Chondrocyte (in vitro differentiated cells): Measurements from ENCODE around the gene COL4A2. TPM values are rescaled to one million over a fixed set of nuclear protein-coding genes. Genes with fewer than 3 reads are reported as not detected.
A peak's percentile ranks its signal among the peaks of the same experiment; 100 is the strongest.

Source experiments
- DNase-seq: peaks from one replicate; pipeline ENCODE4 v3.0.0; 2021; ENCODE audit warnings: mixed read lengths, low spot score
- H3K27ac Mint-ChIP-seq: one replicate; pipeline ENCODE4 v1.8.0; 2021; ENCODE audit warnings: mild to moderate bottlenecking, moderate library complexity, mixed read lengths; ENCODE audit not compliant: unreplicated experiment
- H3K27me3 Mint-ChIP-seq: 2 replicates; pipeline ENCODE4 v1.8.0; 2021; ENCODE audit warnings: low read depth, mixed read lengths
- H3K36me3 Mint-ChIP-seq: 2 replicates; pipeline ENCODE4 v1.8.0; 2021; ENCODE audit warnings: low read depth, mixed read lengths
- H3K4me1 Mint-ChIP-seq: 2 replicates; pipeline ENCODE4 v1.8.0; 2021; ENCODE audit warnings: low read depth, mild to moderate bottlenecking, mixed read lengths
- H3K4me3 Mint-ChIP-seq: one replicate; pipeline ENCODE4 v1.8.0; 2021; ENCODE audit warnings: mild to moderate bottlenecking, moderate library complexity, mixed read lengths; ENCODE audit not compliant: unreplicated experiment
- H3K9me3 Mint-ChIP-seq: 2 replicates; pipeline ENCODE4 v1.8.0; 2021; ENCODE audit warnings: low read depth, mixed read lengths
- total RNA-seq: library from RNA; stranded (reverse); gene quantifications from 3 replicates; pipeline ENCODE4 v1.2.1, GENCODE V29; 2021
- TF ChIP-seq, protein P1 (sequence below): fragments of 200-600 bp; sonication (generic); IDR thresholded peaks from 2 replicates; pipeline ENCODE4 v1.5.0; 2021; ENCODE audit warnings: antibody characterized with exemption, mild to moderate bottlenecking, moderate library complexity

Gene COL4A2
- total RNA-seq, 1 donor from 2014 or later = 2,366 TPM

DNA sequence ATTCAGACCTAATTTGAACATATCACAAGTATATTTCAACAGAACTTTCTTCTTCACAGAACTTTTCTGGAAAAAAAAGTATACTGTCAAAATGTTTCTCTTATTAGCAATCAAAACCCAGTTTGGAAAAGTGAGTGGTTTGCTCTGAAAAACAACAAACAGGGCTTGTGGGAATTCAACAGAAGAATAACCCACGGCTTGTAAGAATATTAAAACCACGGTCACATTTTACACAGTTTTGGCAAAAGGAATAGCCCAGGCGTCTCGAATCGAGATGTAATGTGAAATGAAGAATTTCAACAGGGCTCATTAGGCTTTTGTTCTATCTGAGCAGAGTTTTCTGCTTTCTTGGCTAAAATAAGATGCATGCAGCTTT lies 70.7 kb downstream of the COL4A2 start:
- no peaks in the 10 kb centered on the region for H3K9me3 Mint-ChIP-seq
- H3K27ac Mint-ChIP-seq = peak overlapping the region; percentile 83
- no peak for DNase-seq
- TF ChIP-seq, protein P1, sequence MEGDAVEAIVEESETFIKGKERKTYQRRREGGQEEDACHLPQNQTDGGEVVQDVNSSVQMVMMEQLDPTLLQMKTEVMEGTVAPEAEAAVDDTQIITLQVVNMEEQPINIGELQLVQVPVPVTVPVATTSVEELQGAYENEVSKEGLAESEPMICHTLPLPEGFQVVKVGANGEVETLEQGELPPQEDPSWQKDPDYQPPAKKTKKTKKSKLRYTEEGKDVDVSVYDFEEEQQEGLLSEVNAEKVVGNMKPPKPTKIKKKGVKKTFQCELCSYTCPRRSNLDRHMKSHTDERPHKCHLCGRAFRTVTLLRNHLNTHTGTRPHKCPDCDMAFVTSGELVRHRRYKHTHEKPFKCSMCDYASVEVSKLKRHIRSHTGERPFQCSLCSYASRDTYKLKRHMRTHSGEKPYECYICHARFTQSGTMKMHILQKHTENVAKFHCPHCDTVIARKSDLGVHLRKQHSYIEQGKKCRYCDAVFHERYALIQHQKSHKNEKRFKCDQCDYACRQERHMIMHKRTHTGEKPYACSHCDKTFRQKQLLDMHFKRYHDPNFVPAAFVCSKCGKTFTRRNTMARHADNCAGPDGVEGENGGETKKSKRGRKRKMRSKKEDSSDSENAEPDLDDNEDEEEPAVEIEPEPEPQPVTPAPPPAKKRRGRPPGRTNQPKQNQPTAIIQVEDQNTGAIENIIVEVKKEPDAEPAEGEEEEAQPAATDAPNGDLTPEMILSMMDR = no peak
- H3K36me3 Mint-ChIP-seq = peaks cover 24% of the 10 kb centered on the region
- H3K4me3 Mint-ChIP-seq = no peak overlapping the region
- peaks cover 94% of the 10 kb centered on the region for H3K4me1 Mint-ChIP-seq
- H3K27me3 Mint-ChIP-seq = no peaks in the 10 kb centered on the region

DNA sequence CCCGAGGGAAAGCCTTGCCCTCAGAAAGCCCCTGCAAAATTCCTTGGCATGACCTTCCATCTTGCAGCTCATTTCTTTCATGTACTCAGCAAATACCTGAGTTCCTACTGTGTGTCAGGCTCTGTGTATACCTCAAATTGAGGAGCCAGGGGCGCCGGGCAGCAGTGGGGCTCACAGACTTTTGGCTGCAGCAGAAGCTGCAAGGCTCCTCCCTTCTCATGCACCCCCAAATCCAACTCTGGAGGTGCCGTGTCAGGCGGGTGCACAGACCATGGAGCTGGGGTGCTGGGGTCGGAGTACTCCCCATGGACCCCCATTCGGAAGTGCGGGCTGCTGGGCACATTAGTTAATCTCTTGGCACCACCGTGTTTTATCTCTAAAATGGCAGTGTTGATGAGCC lies 72.3 kb downstream of the COL4A2 start:
- DNase-seq = no peak
- Mint-ChIP-seq H3K27me3 (no peaks in the 10 kb centered on the region), H3K4me3 (no peak overlapping the region), H3K4me1 (peaks cover 84% of the 10 kb centered on the region), H3K27ac (peak overlapping the region; percentile 91), H3K36me3 (peaks cover 27% of the 10 kb centered on the region), H3K9me3 (no peaks in the 10 kb centered on the region)
- TF ChIP-seq, protein P1 = no peak

- TF ChIP-seq, protein P1 = peak; percentile 8
- Mint-ChIP-seq H3K36me3 (peaks cover 30% of the 10 kb centered on the region), H3K9me3 (no peaks in the 10 kb centered on the region)
Observed at GRCh38 chr13:110379905-110380341, 72.8 kb downstream of the COL4A2 start.

GRCh38 chr13:110380359-110381028 lies 73.4 kb downstream of the COL4A2 start:
- Mint-ChIP-seq H3K4me1 (peaks cover 79% of the 10 kb centered on the region), H3K36me3 (peaks cover 28% of the 10 kb centered on the region), H3K27ac (peak overlapping the region; percentile 95), H3K27me3 (no peaks in the 10 kb centered on the region), H3K4me3 (no peak overlapping the region), H3K9me3 (no peaks in the 10 kb centered on the region)
- TF ChIP-seq, protein P1 = no peak
- DNase-seq = no peak

More at GRCh38 chr13:110379905-110380341, 72.8 kb downstream of the COL4A2 start:
- H3K27me3 Mint-ChIP-seq = no peaks in the 10 kb centered on the region
- H3K27ac Mint-ChIP-seq = peak overlapping the region; percentile 91
- no peak for DNase-seq
- H3K4me1 Mint-ChIP-seq = peaks cover 85% of the 10 kb centered on the region
- peak overlapping the region; percentile 15 for H3K4me3 Mint-ChIP-seq

GRCh38 chr13:110381029-110381360 lies 73.9 kb downstream of the COL4A2 start:
- H3K36me3 Mint-ChIP-seq = peaks cover 28% of the 10 kb centered on the region
- TF ChIP-seq, protein P1 = no peak
- no peaks in the 10 kb centered on the region for H3K27me3 Mint-ChIP-seq
- H3K4me3 Mint-ChIP-seq = no peak overlapping the region
- DNase-seq = no peak
- peaks cover 74% of the 10 kb centered on the region for H3K4me1 Mint-ChIP-seq
- no peaks in the 10 kb centered on the region for H3K9me3 Mint-ChIP-seq
- peak overlapping the region; percentile 95 for H3K27ac Mint-ChIP-seq
